SW 1271 (cell line): ENCODE data around the gene TBC1D19.
"Not testable (repeated sequence)": the region's sequence is repeated elsewhere in the genome, so short reads cannot be mapped to it uniquely, and the experiment has no call there.

ENCODE experiments used
- DNase-seq, 2 experiments: peaks; one replicate each; lab custom pipeline; 2025; lab: John Stamatoyannopoulos, UW

Gene TBC1D19

DNA sequence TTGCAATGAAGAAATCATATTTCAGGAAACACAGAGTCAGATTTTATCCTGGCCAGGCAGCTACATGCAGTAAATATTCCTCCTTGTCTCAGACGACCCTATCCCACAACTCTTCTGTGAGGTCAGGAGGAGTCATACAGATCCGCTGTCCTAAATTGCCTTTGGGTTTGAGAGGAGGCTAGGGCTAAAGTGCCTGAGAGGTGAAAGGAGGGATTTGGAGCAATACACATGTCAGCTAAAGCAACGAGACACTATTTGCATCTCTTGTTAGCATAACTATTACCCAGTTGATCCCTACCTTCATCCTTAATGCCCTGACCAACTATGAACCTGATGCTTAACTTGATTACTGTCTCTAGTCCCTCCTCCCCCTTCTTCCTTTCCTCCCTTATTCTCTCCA is 98.6 kb downstream of the TBC1D19 start:
- no peak for DNase-seq

DNA sequence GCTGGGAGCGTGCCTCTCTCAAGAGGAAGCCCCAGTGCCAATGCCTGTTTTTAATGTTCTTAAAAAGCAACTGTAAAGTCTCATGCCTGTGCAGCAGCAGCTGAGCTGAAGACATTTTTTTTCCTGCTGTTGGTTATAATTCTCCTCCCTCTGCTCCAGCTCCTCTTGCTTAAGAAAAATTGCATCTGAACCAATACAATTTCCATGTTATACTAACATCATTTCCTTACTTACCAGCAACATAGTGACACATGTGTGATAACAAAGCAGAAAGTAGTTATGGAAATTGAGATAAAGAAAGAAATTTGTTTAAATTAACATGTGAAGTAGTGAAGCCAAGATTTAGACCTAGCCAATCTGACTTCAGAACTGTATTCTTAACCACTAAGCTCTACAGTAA is 101.4 kb downstream of the TBC1D19 start:
- DNase-seq: no peak

DNA sequence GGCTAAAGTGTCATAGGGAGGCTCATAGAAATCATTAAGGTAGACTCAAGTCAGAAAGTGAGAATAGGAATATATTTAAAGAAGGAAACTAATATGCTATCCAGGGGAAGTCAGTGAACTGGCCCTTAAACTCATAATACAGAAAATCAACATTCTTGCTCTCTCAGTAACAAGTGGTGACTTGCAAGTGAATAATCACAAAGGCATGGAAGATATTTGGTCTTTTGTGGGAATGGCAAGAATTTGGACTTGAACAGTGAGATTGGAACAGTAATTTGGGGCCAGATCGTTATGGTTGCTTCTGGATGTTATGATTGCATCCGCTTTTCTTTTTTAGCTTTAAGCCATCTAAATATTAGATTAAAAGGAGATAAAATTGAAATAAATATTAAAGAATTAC is 103.8 kb downstream of the TBC1D19 start:
- peak in 1 of 2 experiments; percentile 10 for DNase-seq

DNA sequence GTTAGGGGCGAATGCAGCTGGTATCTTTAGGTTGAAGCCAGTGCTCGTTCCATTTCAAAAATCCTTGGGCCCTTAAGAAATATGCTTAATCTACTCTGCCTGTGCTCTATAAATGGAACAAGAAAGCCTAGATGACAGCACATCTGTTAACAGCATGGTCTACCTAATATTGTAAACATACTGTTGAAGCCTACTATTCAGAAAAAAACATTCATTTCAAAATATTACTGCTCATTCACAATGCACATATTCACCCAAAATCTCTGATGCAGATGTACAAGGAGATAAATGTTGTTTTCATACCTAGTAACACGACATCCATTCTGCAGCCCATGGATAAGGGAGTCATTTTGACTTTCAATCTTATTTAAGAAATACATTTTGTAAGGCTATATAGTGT is 106.6 kb downstream of the TBC1D19 start:
- no peak for DNase-seq

DNA sequence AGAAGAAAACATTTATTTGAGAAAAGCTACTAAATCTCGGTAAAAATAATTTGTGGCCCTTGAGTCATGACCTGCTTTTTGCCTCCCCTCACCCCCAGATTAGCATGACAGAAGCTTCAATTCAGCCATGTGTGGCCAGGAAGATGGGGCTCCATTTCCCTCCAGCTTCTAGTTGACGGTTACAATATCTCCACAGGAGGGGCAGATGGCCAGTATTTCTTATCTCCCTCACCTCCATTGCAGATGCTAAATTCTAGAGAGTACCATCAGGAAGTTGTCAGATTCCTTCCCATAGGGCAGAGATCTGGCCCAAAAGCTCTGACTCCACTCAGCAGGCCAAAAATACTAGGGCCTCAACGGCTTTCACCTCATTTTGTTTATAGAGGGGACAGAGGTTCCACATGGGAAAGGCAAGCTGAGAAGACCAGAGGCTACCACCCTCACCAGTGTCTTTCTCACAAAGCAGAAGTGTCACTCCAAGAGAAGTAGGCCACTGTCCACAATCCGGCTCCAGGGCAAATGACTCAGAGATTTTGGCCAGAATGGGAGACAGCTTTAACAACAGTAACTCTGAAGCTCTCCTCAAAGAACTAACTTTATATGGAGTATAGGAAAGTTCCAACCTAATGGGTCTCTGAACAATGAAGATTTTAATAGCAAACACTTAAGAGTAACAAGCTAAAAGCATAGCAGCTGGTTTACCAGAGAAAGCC is 108.3 kb downstream of the TBC1D19 start:
- no peak for DNase-seq

DNA sequence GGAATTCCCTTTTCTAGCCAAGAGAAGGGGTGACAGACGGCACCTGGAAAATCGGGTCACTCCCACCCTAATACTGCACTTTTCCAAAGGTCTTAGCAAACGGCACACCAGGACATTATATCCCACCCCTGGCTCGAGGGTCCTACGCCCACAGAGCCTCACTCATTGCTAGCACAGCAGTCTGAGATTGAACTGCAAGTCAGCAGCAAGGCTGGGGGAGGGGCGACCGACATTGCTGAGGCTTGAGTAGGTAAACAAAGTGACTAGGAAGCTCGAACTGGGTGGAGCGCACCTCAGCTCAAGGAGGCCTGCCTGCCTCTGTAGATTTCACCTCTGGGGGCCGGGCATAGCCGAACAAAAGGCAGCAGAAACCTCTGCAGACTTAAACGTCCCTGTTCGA is 110.2 kb downstream of the TBC1D19 start:
- not testable (repeated sequence) for DNase-seq

DNA sequence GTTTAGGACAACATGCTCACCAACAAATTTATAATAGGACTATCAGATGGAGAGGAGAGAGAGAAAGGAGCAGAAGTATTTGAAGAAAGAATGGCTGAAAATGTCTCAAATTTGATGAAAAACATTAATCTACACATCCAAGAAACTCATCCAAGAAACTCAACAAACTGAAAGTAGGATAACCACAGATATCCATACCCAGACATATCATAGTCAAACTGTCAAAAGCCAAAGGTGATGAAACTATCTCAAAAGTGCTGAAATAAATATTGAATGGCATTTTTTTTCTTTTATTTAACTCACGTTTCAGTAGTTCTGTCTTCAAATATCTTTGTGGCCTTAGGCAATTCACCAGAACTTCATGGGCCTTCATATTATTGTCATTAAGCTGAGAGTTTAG is 116.2 kb downstream of the TBC1D19 start:
- no peak for DNase-seq

DNA sequence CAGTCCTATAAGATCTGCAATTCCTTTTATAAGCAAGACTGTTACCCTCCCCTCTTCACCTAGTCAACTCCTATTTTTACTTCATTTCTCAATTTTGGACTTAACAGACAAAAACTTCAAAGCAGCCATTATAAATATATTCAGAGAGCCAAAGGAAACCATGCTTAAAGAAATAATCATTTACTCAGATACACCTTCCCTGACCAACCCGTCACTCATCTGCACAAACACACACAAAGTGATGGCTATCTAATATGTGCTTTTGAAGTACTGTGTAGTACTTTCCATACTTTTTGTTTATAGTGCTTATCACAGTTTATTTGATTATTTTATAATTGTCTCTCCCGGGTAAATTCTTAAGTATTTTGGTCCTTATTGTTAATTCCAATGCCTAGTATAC is 117.2 kb downstream of the TBC1D19 start:
- DNase-seq: no peak

DNA sequence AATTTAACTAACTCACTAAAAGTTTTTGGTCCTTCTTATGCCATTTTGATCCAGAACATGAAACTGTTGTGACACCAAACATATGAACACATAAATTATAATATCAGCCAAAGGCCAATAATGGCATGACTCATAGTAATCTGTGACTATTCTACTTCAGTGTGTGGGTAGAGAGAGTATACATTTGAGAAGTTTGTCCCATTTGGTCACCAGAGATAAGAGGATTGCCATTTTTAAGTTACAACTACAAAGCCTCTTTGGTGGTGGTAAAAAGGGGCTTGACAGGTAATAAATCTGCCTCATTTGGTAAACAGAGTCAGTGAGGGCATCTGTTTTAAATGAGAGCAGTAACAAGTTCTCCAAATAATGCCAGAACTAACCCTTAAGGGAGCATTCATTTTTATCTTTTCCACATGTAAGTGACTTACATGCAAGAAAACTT is 117.9 kb downstream of the TBC1D19 start:
- no peak for DNase-seq

DNA sequence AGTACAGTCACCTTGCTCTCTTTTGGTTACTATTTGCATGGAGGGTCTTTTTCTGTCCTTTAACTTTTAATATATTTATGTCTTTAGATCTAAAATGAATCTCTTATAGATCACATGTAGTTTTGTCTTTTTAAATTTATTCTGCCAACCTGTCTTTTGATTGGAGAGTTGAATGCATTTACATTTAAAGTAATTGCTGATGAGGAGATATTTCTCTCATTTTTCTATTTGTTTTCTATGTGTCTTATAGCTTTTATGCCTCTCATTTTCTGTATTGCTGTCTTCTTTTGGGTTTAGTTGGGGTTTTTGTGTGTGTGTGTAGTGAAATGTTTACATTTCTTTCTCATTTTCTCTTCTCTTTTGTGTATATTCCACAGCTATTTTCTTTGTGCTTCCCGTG is 123.5 kb downstream of the TBC1D19 start:
- DNase-seq: no peak

DNA sequence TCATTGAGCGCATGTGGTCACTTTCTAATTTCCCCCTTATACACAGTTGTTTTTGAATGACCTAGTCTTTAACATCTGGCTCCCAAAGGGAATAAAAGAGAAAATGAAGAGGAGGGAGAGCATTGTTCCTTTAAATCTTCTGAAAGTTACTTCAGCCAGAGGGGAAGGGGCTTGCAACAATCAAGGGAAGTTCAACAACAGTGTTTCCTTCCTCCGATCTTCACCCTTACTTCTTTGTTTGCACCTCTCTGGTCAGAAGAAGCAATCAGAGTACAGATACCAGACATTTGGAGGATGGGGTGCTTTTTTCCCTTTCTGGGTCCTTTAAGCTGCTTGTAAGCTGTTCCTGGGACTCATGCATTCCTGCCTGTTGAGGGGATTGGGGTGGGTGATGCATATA is 125.4 kb downstream of the TBC1D19 start:
- DNase-seq: no peak

DNA sequence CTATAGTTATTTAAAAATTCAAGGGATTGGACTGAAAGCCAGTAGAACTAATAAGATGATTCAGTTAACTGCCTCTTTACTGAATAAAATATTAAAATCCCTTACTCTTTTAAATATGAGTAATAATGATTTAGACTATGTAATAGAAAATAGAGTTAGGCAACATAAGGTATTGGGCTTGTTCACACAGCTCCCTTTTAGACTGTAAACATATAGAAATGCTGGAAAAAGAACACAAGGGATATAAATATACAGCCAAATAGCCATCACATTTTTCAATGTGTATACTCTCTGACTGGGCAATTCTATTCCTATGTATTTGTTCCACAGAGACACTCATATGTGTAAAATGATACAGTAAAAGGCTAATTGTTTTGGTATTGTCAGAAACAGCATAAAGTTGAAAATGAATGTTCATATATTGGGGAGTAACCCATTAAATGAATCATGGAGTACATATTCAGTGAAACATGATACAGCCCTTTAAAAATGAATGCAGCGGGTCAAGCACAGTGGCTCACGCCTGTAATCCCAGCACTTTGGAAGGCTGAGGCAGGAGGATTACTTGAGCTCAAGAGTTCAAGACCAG is 129.8 kb downstream of the TBC1D19 start:
- no peak for DNase-seq

DNA sequence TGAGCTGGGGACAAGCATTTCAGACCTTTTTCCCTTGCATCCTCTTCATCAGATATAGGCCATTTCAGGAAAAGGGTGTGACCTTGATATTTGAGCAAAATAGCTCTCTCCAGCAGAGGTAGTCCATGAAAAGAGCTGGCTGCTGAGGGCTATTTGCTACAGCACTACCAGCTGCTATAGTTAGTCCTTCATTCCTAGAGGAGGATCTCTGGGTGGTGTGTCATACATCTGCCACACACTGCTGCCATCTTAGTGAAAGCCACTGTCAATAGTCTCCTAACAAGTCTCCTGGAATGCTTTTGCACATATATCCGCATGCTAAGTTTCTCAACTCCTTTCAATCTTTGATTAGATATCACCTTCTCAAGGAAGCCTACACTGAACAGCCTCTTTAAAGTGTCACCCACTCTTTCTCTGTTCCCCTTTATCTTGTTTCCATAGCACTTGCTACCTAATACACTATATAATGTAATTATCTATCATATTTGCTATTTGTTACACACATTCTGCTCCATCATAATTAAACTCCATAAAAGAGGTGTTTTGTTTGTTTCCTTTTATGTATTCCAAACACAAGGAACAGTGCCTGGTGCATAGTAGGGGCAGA is 131.9 kb downstream of the TBC1D19 start:
- no peak for DNase-seq

DNA sequence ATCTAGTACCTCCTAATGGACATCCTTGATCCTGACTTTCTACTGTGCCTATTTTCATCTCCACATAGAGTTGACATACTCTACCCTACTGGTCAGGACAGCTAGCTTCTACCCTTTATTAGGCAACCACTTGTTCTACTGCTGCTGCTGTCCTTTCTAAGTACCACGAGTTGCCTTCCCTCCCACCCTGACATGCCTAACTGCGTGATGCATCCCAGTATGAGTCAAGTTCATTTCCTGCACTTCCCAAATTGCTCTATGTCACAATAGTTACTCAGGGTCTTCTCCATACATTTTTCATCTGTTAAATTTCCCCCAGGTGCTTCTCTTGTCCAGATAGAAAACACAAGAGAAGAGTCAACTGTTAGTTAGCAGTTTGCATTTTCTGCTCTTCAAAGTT is 133.4 kb downstream of the TBC1D19 start:
- DNase-seq: no peak

DNA sequence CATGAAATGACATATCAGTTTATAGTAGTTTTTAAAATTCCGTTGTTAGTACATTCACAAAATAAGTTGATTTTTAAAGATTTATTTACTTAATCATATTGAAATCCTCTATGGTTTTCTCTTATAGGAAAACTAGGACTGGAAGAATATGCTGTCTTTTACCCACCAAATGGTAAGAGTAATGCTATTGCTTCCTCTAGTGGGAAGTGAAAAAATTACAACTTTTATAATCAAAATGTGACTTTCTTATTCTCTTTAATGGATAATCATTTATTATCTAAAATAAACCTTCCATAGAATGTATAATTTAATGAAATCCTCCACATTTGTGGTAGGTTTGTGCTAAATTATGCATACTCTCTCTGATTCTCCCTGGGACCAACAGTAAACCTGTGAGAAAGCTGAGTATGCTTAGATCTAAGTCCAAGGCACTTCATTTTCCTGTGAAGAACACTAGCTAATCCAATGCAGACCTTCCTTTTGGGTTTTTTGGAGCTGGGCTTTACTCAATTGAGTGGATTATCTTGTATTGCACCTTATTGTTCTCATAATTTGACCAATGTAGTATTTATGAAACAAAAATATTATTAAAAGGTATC is 136.2 kb downstream of the TBC1D19 start:
- DNase-seq: peak in 1 of 2 experiments; percentile 39

DNA sequence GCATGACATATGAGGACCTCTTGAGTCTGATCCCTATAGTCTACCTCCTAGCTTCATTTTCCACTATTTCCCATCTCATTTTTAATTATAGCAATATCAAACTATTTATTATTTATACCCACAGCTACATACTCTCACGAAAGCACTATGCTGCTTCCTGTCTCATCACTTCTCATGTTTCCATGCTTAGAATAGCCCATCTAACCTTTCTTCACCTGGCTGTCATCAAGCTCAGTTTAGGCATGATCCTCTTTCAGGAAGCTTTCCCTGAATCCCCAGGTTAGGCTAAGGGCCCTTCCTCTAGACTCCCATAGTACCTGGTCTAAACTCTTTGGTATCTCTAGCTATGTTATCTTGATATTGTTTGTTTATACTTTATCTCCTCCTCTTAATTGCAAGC is 137.8 kb downstream of the TBC1D19 start:
- DNase-seq: no peak

DNA sequence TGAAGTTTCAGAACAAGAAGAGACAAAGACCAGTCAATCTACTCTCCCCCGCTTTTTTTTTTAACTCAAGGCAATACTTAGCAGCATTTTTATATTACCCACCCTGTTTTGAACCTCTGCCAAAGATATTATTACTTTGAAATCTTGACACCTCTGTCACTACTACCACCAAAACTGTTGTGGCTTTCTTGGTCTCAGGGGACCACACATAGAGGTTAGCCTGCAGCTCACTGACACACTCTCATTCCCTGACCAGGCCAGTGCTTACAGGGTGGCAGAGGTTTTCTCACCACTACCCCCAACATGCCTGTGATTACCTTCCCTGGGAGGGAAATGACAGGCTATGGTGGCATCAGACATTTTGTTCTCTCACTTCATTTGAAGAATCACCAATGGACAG is 139.3 kb downstream of the TBC1D19 start:
- no peak for DNase-seq

DNA sequence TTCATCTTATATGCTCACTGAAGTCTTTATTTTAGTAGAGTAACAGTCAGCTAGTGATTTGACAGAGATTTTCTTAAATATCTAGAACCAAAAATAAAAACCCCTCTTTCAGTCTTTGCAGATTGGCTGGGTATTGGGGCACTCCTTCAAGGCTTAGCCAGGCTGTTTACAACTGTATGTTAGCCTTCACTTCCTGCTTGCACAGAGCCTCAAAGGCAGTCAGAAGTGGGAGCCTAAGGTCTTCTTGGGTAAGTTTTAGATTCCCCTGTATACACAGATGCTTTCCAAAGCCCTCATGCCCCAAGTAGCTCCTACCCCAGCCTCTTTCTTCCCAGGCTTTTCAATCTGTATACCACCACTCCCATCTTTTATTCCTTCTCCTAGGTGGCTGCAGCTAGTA is 140.7 kb downstream of the TBC1D19 start:
- DNase-seq: no peak

DNA sequence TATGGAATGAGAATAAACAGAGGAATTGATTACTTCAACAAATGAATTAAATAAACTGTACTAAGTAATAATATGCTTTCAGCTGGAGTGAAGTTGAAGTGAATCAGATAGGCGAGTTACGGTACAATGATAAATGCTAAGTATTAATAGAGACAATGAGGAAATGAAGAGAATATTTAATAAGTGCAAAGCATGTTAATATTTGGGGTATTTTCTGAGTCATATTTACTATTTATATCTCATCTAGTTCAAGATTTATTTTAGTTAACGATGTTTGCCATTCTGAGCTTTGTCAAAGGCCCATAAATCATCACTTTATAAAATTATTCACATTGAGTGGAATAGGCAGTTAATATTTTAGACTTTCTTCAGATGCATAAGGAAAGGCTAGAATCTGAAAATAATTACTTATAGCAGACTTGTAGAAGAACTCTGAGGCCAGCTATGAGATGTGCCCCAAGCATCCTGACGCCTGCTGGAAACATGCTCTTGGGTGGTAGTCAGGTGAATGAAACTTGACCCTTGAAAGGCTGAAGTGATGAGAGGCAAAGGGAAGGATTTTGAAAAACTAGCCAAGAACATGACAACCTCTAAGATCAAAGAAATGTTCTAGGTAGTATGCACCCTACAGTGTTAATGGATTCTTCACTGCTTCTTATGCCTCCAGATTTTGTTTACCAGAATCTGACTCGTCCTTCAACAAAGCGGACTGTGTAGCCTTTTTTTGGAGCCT is 142.9 kb downstream of the TBC1D19 start:
- no peak for DNase-seq

DNA sequence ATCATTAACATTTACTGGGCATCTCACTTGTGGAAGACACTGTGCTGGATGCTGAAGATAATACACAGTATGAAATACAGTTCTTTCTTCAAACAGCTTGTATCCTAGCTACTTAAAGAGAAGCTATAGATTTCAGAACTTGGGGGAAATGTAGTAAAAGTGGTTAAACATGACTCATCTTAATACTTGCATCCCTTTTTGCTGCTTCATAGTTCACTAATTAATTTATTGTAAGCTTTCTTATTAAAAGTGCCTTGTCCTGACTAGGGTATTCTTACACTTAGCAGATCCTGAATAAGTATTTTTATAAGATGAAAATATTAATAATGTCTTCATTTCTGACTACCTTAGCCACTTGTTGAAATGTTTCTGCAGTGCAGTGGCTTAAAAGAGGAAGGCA is 144.0 kb downstream of the TBC1D19 start:
- no peak for DNase-seq

DNA sequence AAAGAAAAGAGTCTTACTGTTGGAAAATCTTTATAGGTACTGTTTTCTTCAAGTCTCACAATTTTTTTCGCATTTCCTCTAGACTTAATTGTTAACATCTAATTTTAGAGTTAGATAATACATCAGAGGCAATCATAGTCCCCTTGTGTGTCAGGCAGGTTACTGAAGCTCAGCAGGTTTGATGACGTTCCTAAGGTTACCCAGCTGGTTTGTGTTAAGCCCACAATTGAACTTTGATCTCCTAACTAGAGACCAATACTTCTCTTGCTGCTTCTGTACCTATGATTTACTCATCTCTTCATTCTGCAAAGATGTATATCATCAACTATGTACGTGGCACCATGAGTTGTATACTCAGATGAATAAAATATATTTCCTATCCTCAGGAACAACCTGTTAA is 145.1 kb downstream of the TBC1D19 start:
- no peak for DNase-seq

DNA sequence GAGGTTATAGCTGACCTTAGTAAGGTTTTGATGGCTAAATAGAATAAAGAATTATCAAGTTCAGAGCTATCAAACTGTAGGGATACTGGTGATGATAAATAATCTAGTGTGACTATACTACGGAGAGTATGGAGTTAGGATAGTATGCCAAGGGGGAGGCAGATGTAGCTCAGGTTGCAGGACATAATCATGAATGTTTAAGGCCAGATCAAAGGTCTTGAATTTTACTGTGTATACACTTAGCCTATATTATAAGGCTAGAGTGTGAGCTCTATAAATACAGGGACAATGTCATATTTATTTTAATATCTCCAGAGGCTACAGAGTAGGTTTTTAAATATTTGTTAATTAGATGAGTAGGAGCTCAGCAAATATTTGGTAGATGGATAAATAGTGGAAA is 145.7 kb downstream of the TBC1D19 start:
- no peak for DNase-seq
